Ovary (tissue), 9 donors: ENCODE data around the gene ESRRG. TPM values are rescaled to one million over a fixed set of nuclear protein-coding genes. Genes with fewer than 3 reads are reported as not detected.

Source experiments
- DNase-seq, 5 donors: peaks; one replicate each; pipeline ENCODE4 v3.0.0-alpha.2; 2019 to 2020
- H3K27ac ChIP-seq, 2 donors: fragments of 200-600 bp; one replicate each; pipeline versions ENCODE4 v1.5.1 to v1.8.0; 2019 to 2022
- H3K27me3 ChIP-seq: fragments of 200-600 bp; one replicate; pipeline ENCODE4 v1.8.0; 2022
- H3K36me3 ChIP-seq: fragments of 200-600 bp; sonication (generic); one replicate; pipeline ENCODE4 v1.5.1; 2019
- H3K4me1 ChIP-seq: one replicate; pipeline ENCODE4 v1.8.1; 2013; ENCODE audit warnings: mild to moderate bottlenecking, moderate library complexity; ENCODE audit not compliant: insufficient read depth
- H3K4me3 ChIP-seq: fragments of 200-600 bp; sonication (generic); one replicate; pipeline ENCODE4 v1.5.1; 2017
- H3K9me3 ChIP-seq, 2 donors: fragments of 200-600 bp in 1 of 2; sonication (generic) in 1 of 2; one replicate each; pipeline versions ENCODE4 v1.5.1 to v1.8.1; 2013 to 2019; ENCODE audit warnings: mild to moderate bottlenecking in 1 of 2, moderate library complexity in 1 of 2
- CTCF ChIP-seq, 3 donors: fragments of 450-650 bp in 2 of 3; fragments of 200-600 bp in 1 of 3; IDR thresholded peaks; one replicate each; pipeline versions ENCODE4 v1.5.1 to v1.8.0; 2016 to 2022; ENCODE audit warnings: antibody characterized with exemption in 3 of 3, mild to moderate bottlenecking in 1 of 3
- EP300 ChIP-seq: sonication (generic); formaldehyde crosslinking; IDR thresholded peaks from one replicate; pipeline ENCODE4 v1.6.1; 2017; ENCODE audit warnings: antibody characterized with exemption
- POLR2A ChIP-seq: fragments of 450-650 bp; IDR thresholded peaks from one replicate; pipeline ENCODE4 v1.6.1; 2017; ENCODE audit warnings: antibody characterized with exemption, mild to moderate bottlenecking, moderate library complexity
- WGBS, 3 donors: extraction: QIAGEN DNeasy Blood & Tissue Kit in 1 of 3; methylation state at CpG; one replicate each; pipeline versions ENCODE4 v1.1.5 to v1.1.7; 2013 to 2017; 5-methylcytosine and 5-hydroxymethylcytosine counted together
- intact Hi-C, 4 donors: fragments of 100-400 bp; cut with DNase I; formaldehyde crosslinking; loops; one replicate each; pipeline versions ENCODE4 v1.11.0 to v1.15.1; 2022 to 2023
- polyA plus RNA-seq, 2 donors: library from polyadenylated mRNA; stranded (reverse); fragments of 200-250 nt in 1 of 2; fragments of 350-450 nt in 1 of 2; fragmentation: Illumina TruSeq in 1 of 2; extraction: RNeasy Lipid Tissue Mini Kit (QIAGEN cat#74804) in 1 of 2; gene quantifications; one replicate each; pipeline ENCODE4 v1.2.3, GENCODE V29; 2013 to 2014
- total RNA-seq, 7 donors: library from RNA; depleted of rRNA in 2 of 7; stranded (reverse); fragments of >200 nt in 2 of 7; fragmentation: NEBNext Ultra II Directional in 3 of 7; extraction: Animal tissue kit (Norgen Biotek cat#: 25700) in 3 of 7; gene quantifications; one replicate each; pipeline versions ENCODE4 v1.1.0 to v1.2.4, GENCODE V29; 2016 to 2023
- donor health status: DM: no; HTN: no; CAD: no; lungs with moderate emphysema.
- donor health status: DM: no; HTN: no; CAD: no.
- donor health status: Bipolar disorder and iron deficiency.
- donor health status: DM: yes; HTN: yes; CAD: no.
- donor health status: DM: no; HTN: no; CAD: no.
- donor health status: DM: yes; HTN: yes; CAD: no.

The ESRRG gene
- total and polyA plus RNA-seq, 9 donors: 0.07 to 3.2 (median 1.2) TPM

- Histone ChIP-seq H3K9me3 (no peaks in the 10 kb centered on the region), H3K36me3 (no peaks in the 10 kb centered on the region), H3K4me1 (no peaks in the 10 kb centered on the region), H3K27me3 (no peaks in the 10 kb centered on the region), H3K27ac (no peak overlapping the region), H3K4me3 (no peak overlapping the region)
- TF ChIP-seq POLR2A (no peak), CTCF (IDR thresholded peaks at IDR 0.05) (no peak), EP300 (no peak)
- DNase-seq: no peak
- intact Hi-C loops: no loop called here
These were observed 124.8 kb downstream of the ESRRG start for GRCh38 chr1:216598448-216598847.

DNA sequence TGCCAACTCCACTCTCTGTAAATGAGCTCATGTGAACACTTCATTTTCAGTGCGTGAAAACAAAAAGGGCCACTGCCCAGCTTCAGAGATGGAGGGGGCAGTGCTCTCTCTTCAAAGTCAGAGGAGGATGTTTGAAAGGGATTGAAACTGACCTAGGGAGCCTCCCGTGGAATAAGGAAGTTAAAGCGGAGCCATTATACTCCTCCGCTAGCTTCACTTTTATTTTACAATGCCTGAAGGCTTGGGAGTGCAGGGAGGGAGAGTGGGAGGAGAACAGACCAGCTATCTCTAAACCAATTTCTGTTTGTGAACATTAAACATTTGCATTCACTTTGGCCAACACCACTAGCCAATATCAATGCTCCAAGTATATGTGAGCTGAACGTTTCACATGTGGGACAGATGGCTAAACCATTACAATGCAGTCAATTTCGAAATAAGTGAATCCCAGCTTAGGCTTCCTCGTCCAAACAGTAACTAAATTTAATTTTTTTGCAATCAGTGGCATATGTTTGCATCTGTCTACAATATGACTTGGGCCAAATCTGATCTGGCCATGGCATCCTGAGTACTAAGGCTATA is 126.9 kb downstream of the ESRRG start:
- TF ChIP-seq EP300 (no peak), CTCF (IDR thresholded peaks at IDR 0.05) (no peak), POLR2A (no peak)
- H3K27me3 ChIP-seq: no peaks in the 10 kb centered on the region
- WGBS, 3 donors: 35 to 39% (median 36%) methylated on average over 7 of the region's 7 CpGs
- intact Hi-C loops: no loop called here
- no peak overlapping the region for H3K27ac ChIP-seq
- no peaks in the 10 kb centered on the region for H3K4me1 ChIP-seq
- DNase-seq: no peak
- H3K36me3 ChIP-seq: no peaks in the 10 kb centered on the region
- no peak overlapping the region for H3K4me3 ChIP-seq
- no peaks in the 10 kb centered on the region for H3K9me3 ChIP-seq

GRCh38 chr1:216587715-216588114 is 135.5 kb downstream of the ESRRG start:
- no peaks in the 10 kb centered on the region for H3K9me3 ChIP-seq
- no peak for DNase-seq
- no peaks in the 10 kb centered on the region for H3K27me3 ChIP-seq
- H3K36me3 ChIP-seq: no peaks in the 10 kb centered on the region
- no peak overlapping the region for H3K27ac ChIP-seq
- no peak for TF ChIP-seq EP300
- TF ChIP-seq CTCF (IDR thresholded peaks at IDR 0.05): no peak
- TF ChIP-seq POLR2A: no peak
- no peak overlapping the region for H3K4me3 ChIP-seq
- intact Hi-C loops: no loop called here
- no peaks in the 10 kb centered on the region for H3K4me1 ChIP-seq

- H3K27me3 ChIP-seq: no peaks in the 10 kb centered on the region
- no peak for DNase-seq
- no peaks in the 10 kb centered on the region for H3K9me3 ChIP-seq
- WGBS, 3 donors: 87 to 93% (median 89%) methylated on average over 2 of the region's 2 CpGs
- H3K4me3 ChIP-seq: no peak overlapping the region
- H3K27ac ChIP-seq: no peak overlapping the region
- no peaks in the 10 kb centered on the region for H3K4me1 ChIP-seq
- intact Hi-C loops: no loop called here
- H3K36me3 ChIP-seq: no peaks in the 10 kb centered on the region
- no peak for TF ChIP-seq POLR2A
- no peak for TF ChIP-seq CTCF (IDR thresholded peaks at IDR 0.05)
- TF ChIP-seq EP300: no peak
These were observed 141.1 kb downstream of the ESRRG start for GRCh38 chr1:216582151-216582550.
